Skin of body (tissue), 2 donors: ENCODE data around the gene ZNF784. TPM values are rescaled to one million over a fixed set of nuclear protein-coding genes. Genes with fewer than 3 reads are reported as not detected.

Source experiments
- DNase-seq: peaks from one replicate; lab custom pipeline; 2025; lab: John Stamatoyannopoulos, UW
- total RNA-seq: library from RNA; depleted of rRNA; stranded (reverse); fragments of >200 nt; gene quantifications from one replicate; pipeline ENCODE4 v1.2.3, GENCODE V29; 2014

ZNF784 gene
- total RNA-seq, 1 donor from 2014 or later = 3.2 TPM

DNA sequence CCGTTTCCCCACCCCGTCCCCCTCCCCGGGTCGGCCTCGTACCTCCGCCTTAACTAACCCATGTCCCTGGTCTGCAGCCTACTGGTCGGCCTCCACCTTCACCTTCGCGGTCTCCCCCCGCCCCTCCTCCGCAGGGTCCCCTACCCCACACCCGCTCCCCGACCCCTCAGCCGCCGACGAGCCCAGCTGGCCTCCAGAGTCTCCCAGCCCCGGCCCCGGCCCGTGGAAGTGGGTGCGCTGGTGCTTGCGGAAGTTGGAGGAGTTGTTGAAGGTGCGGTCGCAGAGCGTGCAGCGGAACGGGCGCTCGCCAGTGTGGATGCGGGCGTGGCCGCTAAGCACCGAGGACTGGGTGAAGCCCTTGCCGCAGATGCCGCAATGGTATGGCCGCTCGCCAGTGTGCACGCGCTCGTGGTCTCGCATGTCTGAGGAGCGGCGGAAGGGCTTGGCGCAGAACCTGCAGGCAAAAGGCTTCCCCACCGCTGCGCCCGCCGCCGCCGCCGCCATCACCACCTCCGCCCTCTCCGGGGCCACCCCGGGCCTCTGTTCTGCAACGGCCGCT lies 2.6 kb downstream of the ZNF784 start:
- DNase-seq = no peak

DNA sequence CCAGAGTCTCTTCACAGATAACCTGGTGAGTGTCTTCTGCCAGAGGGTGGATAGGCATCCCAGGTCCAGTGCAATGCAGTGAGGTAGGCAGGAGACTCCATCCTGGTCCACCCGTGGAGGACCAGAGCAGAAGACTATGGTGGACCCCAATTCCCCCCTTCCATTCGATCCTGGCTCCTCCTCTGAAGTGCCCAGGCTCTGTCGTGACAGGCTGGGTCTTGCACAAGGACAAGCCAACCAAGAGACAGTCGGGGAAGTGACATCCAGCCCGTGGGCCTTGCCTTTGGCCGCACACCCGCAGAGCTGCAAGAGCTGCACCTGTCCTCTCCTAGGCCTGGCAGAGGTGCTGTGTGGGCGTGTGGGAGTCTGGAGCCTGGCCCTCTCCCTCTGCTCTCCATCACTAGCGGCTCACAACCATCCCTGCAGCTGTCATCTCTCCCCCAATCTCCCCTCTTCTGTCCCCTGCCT lies 3.1 kb downstream of the ZNF784 start:
- no peak for DNase-seq

DNA sequence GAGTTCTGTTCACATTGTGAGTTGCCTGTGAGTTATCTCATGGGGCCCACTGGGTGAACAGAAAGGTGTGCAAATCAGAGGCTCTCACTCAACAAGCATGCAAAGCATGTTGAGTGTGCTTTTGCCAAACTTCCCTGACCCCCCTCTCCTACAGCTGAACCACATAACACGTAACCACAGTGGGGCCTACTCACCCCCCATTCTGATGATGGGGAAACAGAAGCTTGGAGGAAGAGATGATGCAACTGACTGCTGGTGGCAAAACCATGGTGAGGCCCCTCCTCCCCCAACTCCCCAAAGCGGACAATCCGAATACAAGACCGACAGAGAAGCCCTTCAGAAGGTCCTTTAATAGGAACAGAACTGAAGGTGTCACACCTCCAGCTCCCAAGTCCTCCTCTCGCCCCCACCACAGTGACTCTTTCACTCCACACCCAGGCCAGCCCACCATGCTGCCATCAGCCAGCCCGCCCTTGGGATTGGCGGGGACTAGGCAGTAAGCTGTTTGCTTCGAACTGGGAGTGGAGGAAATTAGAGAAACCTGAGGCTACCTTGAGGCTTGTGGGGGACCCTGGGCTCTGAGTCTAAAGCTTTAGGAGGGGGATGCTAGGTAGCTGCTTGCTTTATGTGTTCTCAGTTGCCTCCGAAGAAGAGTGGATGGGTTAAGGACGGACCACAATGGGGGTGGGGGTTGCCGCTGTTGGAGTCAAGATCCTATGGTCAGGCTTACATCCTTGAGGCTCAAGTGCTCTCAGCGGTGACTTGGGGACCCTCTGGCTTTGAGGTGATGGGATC lies 3.8 kb downstream of the ZNF784 start:
- DNase-seq = no peak

DNA sequence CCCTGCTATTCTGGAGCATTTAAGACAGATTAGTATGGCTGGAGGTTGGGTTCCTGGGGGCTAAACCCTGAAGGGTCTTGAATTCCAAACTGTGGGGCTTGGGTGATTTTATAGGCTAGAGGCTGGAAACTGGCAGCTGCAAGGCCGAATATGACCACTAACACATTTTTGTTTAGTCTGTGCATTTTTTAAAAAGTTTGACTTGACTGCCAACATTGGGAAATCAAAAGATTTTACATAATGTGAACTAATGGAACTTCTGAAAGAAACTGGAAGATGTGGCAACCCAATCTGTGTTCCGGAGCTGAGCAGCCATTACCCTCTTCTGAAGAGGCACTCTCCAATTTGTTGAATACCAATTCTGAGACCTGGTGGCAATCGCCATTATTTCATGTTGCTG lies 5.1 kb downstream of the ZNF784 start:
- no peak for DNase-seq

DNA sequence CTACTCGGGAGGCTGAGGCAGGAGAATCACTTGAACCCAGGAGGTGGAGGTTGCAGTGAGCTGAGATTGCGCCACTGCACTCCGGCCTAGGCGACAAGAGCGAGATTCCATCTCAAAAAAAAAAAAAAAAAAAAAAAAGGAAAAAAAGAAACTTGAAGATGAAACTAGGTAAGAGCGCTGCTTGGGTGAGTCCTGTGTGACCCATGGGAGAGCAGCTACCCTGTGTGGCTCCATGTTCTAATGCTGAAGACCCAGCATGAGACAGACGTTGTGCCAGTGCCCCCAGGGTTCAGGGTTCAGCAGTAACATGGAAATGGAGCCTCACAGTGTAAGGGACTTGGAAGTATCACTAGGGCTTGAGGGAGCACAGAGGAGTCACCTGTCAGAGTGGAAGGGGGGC lies 5.9 kb downstream of the ZNF784 start:
- no peak for DNase-seq

DNA sequence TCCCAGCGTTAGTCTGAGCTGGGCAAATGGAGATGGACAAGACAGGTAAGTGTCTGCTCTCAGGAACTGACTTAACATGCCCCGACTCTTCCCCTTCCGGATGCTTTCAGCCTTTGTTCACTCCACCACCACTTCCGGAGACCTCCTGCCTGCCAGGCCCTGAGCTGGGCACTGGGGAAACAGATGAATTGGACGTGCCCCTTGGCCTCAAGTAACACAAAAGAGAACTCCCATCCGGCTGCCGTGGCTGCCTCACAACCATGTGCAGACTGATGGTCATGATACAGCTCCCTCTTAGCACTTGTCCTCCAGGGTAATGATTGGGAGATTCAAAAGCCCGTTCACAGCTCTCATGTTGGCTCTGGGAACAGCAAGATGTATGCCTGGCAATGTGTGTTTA lies 6.9 kb downstream of the ZNF784 start:
- DNase-seq = no peak

DNA sequence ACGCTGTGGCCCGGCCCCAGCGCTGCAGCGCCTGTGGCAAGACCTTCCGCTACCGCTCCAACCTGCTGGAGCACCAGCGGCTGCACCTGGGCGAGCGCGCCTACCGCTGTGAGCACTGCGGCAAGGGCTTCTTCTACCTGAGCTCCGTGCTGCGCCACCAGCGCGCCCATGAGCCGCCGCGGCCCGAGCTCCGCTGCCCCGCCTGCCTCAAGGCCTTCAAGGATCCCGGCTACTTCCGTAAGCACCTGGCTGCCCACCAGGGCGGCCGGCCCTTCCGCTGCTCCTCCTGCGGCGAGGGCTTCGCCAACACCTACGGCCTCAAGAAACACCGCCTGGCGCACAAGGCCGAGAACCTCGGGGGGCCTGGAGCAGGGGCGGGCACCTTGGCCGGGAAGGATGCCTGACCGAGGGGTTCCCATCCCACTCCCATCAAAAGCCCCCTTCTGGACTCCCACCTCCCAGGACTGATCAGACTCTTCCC lies 7.9 kb downstream of the ZNF784 start:
- DNase-seq = no peak

DNA sequence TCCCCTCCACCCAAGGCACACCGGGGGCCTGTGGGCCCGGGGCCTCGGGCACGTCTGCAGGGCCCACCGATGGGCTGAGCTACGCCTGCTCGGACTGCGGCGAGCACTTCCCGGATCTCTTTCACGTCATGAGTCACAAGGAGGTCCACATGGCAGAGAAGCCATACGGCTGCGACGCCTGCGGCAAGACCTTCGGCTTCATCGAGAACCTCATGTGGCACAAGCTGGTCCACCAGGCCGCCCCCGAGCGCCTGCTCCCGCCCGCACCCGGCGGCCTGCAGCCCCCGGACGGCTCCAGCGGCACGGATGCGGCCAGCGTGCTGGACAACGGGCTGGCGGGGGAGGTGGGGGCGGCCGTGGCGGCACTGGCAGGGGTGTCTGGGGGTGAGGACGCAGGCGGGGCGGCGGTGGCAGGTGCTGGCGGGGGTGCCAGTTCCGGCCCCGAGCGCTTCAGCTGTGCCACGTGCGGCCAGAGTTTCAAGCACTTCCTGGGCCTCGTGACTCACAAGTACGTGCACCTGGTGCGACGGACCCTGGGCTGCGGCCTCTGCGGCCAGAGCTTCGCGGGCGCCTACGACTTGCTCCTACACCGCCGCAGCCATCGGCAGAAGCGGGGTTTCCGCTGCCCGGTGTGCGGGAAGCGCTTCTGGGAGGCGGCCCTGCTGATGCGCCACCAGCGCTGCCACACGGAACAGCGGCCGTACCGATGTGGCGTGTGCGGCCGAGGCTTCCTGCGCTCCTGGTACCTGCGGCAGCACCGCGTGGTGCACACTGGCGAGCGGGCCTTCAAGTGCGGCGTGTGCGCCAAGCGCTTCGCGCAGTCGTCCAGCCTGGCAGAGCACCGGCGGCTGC lies 8.6 kb downstream of the ZNF784 start:
- DNase-seq = no peak

DNA sequence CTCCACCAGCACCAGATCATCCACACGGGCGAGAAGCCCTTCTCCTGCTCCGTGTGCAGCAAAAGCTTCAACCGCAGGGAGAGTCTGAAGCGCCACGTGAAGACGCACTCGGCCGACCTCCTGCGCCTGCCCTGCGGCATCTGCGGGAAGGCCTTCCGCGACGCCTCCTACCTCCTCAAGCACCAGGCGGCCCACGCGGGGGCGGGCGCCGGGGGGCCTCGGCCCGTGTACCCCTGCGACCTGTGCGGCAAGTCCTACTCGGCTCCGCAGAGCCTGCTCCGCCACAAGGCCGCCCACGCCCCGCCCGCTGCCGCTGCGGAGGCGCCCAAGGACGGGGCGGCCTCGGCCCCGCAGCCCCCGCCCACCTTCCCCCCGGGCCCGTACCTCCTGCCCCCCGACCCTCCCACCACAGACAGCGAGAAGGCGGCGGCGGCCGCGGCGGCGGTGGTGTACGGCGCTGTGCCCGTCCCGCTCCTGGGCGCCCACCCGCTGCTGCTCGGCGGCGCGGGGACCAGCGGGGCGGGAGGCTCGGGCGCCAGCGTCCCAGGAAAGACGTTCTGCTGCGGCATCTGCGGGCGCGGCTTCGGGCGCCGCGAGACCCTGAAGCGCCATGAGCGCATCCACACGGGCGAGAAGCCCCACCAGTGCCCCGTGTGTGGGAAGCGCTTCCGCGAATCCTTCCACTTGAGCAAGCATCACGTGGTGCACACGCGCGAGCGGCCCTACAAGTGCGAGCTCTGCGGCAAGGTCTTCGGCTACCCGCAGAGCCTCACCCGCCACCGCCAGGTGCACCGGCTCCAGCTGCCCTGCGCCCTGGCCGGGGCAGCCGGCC lies 9.4 kb downstream of the ZNF784 start:
- no peak for DNase-seq

DNA sequence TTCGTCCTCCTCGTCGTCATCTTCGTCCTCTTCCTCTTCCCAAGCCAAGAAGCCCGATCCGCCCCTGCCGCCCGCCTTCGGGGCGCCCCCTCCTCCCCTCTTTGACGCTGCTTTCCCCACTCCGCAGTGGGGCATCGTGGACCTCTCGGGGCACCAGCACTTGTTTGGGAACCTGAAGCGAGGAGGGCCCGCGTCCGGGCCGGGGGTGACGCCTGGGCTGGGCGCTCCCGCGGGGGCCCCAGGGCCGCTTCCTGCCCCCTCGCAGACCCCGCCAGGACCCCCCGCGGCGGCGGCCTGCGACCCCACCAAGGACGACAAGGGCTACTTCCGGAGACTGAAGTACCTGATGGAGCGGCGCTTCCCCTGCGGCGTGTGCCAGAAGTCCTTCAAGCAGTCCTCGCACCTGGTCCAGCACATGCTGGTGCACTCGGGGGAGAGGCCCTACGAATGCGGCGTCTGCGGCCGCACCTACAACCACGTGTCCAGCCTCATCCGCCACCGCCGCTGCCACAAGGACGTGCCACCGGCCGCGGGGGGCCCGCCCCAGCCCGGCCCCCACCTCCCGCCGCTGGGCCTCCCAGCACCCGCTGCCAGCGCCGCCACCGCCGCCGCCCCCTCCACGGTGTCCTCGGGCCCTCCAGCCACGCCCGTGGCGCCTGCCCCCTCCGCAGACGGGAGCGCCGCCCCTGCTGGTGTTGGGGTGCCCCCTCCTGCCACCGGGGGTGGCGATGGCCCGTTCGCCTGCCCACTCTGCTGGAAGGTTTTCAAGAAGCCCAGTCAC lies 10.2 kb downstream of the ZNF784 start:
- DNase-seq = no peak

DNA sequence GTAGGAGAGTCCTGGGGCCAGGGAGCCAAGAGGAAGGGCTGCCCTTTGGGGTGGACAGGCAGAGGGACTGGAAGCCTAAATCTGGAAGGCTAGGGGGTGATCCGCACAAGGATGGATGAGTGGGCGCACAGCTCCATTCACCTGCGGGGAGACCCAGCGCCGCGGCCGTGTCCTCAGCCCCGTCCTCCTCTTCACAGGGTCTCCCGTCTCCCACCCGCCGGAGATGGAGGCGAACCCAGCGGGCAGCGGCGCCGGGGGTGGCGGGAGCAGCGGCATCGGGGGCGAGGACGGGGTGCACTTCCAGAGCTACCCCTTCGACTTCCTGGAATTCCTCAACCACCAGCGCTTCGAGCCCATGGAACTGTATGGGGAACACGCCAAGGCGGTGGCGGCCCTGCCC lies 11.0 kb downstream of the ZNF784 start:
- no peak for DNase-seq

DNA sequence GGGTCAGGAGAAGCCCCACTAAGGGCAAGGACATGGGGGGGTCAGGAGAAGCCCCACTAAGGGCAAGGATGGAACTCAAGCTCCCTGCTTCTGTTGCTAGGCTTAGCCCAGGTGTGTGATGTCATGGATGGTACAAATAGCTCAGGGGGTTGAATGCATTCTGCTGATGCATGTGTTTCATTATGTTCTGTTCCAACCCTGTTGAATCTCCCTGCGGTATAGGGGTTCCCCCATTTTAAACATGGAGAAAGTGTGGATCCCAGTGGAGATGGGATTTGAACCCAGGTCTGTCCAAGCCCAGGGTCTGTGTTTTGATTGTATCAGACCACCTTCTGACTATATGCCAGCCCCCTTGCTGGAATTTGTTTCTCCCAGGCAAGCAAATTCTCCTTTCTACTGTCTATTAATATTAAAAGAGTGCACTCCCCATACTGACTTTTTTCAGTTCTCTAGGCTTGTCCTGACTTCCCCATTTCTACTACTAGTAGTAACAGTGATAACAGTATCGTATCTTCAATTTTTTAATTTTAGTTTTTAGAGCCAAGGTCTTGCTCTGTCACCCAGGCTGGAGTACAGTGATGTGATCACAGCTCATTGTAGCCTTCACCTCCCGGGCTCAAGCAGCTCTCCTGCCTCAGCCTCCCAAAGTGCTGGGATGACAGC lies 12.3 kb downstream of the ZNF784 start:
- DNase-seq = no peak

DNA sequence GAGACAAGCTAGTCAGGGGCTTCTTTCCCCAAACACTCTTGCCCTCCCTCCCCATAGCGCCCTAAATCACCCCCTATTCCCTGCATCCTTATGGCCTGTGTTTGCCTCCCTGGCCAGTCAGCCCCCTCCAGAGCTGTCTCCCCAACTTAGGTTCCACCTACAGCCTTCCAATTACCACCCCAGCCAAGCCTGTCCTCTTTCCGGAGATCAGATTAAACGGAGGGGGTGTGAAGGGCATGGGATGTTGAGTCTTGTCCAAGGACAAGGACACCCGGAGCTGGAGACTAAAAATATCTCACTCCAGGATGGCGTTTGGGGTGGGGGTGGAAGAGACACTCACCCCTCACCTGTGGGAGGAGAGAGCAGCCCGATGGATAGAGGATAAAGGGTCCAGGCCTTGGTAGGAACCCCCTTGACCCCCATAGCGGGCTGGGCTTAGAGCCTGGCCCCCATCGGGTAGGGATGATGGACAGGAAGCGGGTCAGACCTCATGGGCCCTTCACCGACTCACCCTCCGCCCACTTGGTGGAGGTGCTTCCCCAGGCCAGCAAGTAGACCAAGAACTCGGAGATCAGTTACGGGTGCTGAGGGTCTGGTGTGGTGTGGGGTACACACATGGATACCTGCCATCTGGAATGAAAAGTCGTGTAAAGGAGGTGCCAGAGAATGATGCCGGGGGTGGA lies 12.9 kb downstream of the ZNF784 start:
- DNase-seq = no peak

DNA sequence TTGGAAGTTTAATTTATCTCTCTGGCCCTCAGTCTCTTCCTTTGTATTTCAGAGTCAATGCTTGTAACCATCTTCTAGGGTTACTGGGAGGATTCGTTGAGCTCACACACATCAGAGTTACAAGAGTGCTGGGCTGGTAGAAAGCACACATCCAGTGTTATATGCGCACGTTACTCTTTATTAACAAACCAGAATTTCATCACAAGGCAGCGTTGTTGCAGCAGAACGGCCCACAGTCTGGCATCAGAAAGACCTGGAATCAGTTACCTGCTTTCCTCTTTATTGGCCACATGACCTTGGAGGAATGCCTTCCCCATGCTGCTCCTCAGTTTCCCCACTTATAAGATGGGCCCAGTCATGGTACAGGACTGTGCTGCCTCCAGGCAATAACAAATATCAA lies 15.0 kb downstream of the ZNF784 start:
- no peak for DNase-seq

DNA sequence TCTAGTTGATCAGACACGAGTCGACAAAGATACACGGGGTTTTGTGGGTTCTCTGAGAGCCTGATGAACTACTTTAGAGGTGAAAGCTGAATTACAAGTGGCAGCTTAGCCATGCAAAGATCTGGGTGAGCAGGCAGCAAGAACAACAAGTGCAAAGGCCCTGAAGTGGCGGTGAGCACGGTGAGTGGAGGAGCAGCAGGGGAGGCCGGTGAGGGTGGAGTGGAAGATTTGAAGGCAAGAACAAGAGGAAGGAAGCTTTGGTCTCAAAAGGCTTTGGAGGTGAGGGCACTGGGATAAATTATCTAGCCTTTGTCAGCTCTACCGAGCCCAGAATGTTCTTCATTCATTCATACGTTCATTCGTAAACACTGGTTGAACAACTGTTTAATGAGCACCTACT lies 17.5 kb downstream of the ZNF784 start:
- no peak for DNase-seq

DNA sequence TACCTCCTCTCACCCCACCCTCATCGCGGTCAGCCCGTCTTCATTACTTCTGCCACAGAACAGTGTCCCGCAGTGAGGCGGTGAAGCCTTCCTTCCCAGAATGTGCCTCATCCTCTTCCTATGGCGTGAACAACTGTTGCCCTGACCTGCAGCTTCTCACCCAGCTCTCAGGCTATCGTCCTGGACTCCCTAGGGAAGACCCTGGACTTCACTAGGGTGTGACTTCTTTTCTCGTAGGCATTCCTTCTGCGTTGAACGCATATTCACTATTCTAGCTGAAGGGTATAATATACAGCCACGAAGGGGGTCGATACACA lies 17.9 kb downstream of the ZNF784 start:
- no peak for DNase-seq

DNA sequence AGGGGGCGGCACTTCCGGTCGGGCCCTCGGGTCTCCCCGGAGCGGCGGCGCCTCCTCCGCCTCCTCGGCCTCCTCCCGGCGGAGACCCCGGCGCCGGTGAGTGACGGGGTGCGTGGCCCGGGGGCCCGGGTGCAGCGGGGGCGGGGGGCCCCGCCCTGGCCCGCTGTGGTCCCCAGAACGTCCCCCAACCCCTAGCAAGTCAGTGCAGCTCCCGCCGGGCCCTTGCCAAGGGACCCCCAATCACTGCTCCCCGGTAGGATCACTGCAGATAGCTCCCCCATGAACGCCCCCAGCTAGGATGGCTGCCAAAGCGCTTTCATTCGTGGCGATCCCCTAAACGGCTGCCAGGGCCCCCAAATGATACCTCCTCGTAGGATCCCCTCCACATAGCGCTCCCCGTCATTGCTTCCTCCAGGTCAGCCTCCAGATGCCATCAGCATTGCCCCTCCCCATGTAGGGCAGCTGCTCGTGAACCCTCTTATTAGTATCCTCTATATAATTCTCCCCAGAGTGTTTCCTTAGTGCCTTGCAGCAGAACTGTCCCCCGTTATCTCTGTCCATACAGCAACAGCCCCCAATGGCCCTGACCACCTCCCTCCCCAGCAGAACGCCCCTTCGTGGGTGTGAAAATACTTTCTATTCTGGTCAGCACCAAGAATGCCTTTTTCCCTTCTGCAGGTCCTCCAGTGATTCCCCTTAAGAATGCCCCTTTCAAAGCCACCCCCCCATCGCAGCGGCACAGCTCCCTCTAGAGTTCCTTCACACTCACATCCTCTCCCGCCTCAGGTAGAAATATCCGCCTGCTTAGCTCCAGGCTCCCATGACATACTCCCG lies 18.5 kb downstream of the ZNF784 start, which contains the start of gene ZNF865:
Gene ZNF865 (plus strand): TSS at position 11 of the 834 bp plus-strand sequence. CDS start 7,972 bp downstream, outside the sequence.
- DNase-seq = peak; percentile 53

DNA sequence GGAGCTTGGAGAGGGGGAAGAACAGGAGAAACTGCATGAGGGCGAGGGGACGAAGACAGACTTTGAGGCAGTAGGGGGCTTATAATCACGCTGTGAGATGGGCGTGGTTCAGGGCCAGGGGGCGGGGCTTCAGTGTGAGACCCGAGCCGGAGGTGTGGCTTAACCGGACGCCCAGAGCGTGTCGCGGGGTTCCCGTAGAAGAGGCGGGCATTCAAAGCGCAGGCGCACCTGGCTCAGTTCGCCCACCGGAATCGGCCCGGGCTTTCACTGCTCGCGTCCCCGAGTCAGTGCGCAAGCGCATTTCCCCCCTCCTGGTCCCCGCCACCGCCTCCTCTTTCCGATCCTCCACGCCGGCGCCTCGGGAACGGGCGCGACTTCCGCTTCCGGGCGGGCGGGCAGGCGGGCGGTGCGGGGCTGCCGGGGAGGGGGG lies 19.1 kb downstream of the ZNF784 start:
- peak; percentile 95 for DNase-seq
